WI38 (cell line): ENCODE data around the gene TRPV4.

Source experiments
- H3K4me3 ChIP-seq: 2 replicates; pipeline ENCODE4 v1.5.1; 2011; ENCODE audit warnings: low read depth, mild to moderate bottlenecking, control low read depth, low read length
- CTCF ChIP-seq: IDR thresholded peaks from 2 replicates; pipeline ENCODE4 v1.5.1; 2012; ENCODE audit warnings: low read depth, mild to moderate bottlenecking, control low read depth, low read length

TRPV4 gene

GRCh38 chr12:109824731-109825130 is 8.5 kb downstream of the TRPV4 start:
- no peak for TF ChIP-seq CTCF
- H3K4me3 ChIP-seq, result no peak overlapping the region

- H3K4me3 ChIP-seq, result no peak overlapping the region
- TF ChIP-seq CTCF, result no peak
Measured at GRCh38 chr12:109822951-109823411, 10.2 kb downstream of the TRPV4 start.

GRCh38 chr12:109822416-109822815 is 10.8 kb downstream of the TRPV4 start:
- no peak overlapping the region for H3K4me3 ChIP-seq
- TF ChIP-seq CTCF, result no peak

GRCh38 chr12:109821968-109822367 is 11.2 kb downstream of the TRPV4 start:
- TF ChIP-seq CTCF, result no peak
- no peak overlapping the region for H3K4me3 ChIP-seq

- TF ChIP-seq CTCF, result no peak
- no peak overlapping the region for H3K4me3 ChIP-seq
Measured at GRCh38 chr12:109820816-109821381, 12.3 kb downstream of the TRPV4 start.

- TF ChIP-seq CTCF, result no peak
- H3K4me3 ChIP-seq, result no peak overlapping the region
Measured at GRCh38 chr12:109818905-109819500, 14.2 kb downstream of the TRPV4 start.

GRCh38 chr12:109818253-109818652 is 14.9 kb downstream of the TRPV4 start:
- TF ChIP-seq CTCF, result no peak
- H3K4me3 ChIP-seq, result no peak overlapping the region
